GM23338 (cell line): ENCODE measurements around the gene SPATS2. TPM values are rescaled to one million over a fixed set of nuclear protein-coding genes. Genes with fewer than 3 reads are reported as not detected.

ENCODE experiments used
- ATAC-seq: fragments of 200-7000 bp; cut with Tn5 transposase; 3 replicates; pipeline ENCODE4 v1.9.1; 2020
- DNase-seq: peaks from one replicate; pipeline ENCODE4 v3.0.0-alpha.2; 2015; ENCODE audit warnings: low spot score
- H2AFZ ChIP-seq: fragments of 200-600 bp; sonication (generic); 2 replicates; pipeline ENCODE4 v1.8.0; 2016; ENCODE audit warnings: antibody characterized with exemption, mild to moderate bottlenecking, moderate library complexity
- H3F3A ChIP-seq: fragments of 200-600 bp; sonication (generic); replicated peaks from 2 replicates; pipeline ENCODE4 v1.8.0; 2017; ENCODE audit warnings: antibody characterized with exemption, mixed run types, low read depth
- H3K27ac ChIP-seq: fragments of 200-600 bp; sonication (generic); 2 replicates; pipeline ENCODE4 v1.6.1; 2016; ENCODE audit warnings: low read depth
- H3K27me3 ChIP-seq: fragments of 200-600 bp; sonication (generic); 2 replicates; pipeline ENCODE4 v1.8.0; 2016; ENCODE audit warnings: mild to moderate bottlenecking, mixed run types, moderate library complexity; ENCODE audit not compliant: insufficient read depth
- H3K36me3 ChIP-seq: fragments of 200-600 bp; sonication (generic); 2 replicates; pipeline ENCODE4 v1.8.0; 2016; ENCODE audit warnings: mild to moderate bottlenecking; ENCODE audit not compliant: insufficient read depth
- H3K4me1 ChIP-seq: fragments of 200-600 bp; sonication (generic); 2 replicates; pipeline ENCODE4 v1.8.0; 2016; ENCODE audit warnings: mild to moderate bottlenecking, moderate library complexity; ENCODE audit not compliant: insufficient read depth
- H3K4me2 ChIP-seq: fragments of 200-600 bp; sonication (generic); 2 replicates; pipeline ENCODE4 v1.7.1; 2017; ENCODE audit warnings: mixed run types
- H3K4me3 ChIP-seq: fragments of 200-600 bp; sonication (generic); 2 replicates; pipeline ENCODE4 v1.6.1; 2016; ENCODE audit warnings: mixed run types
- H3K79me2 ChIP-seq: fragments of 200-600 bp; sonication (generic); replicated peaks from 2 replicates; pipeline ENCODE4 v1.8.0; 2017; ENCODE audit warnings: mild to moderate bottlenecking; ENCODE audit not compliant: insufficient read depth
- H3K9me2 ChIP-seq: fragments of 200-600 bp; sonication (generic); 2 replicates; pipeline ENCODE4 v1.8.0; 2017; ENCODE audit not compliant: insufficient read depth
- H4K20me1 ChIP-seq: fragments of 200-600 bp; sonication (generic); replicated peaks from 2 replicates; pipeline ENCODE4 v1.8.0; 2017; ENCODE audit warnings: mild to moderate bottlenecking; ENCODE audit not compliant: insufficient read depth
- H3K27ac Mint-ChIP-seq: 2 replicates; pipeline ENCODE4 v1.8.0; 2020; ENCODE audit warnings: inconsistent platforms, mild to moderate bottlenecking, moderate library complexity, mixed read lengths
- H3K27me3 Mint-ChIP-seq: 3 replicates; pipeline ENCODE4 v1.8.0; 2022; ENCODE audit warnings: low read depth, mild to moderate bottlenecking, moderate library complexity, mixed read lengths, inconsistent platforms; ENCODE audit not compliant: insufficient read depth, poor library complexity
- H3K36me3 Mint-ChIP-seq: 3 replicates; pipeline ENCODE4 v1.8.0; 2021; ENCODE audit warnings: low read depth, mild to moderate bottlenecking, inconsistent platforms, moderate library complexity, mixed read lengths
- H3K4me1 Mint-ChIP-seq: 3 replicates; pipeline ENCODE4 v1.8.0; 2020; ENCODE audit warnings: mild to moderate bottlenecking, inconsistent platforms, mixed read lengths
- H3K4me3 Mint-ChIP-seq: 3 replicates; pipeline ENCODE4 v1.8.0; 2021; ENCODE audit warnings: moderate library complexity, mild to moderate bottlenecking, inconsistent platforms, mixed read lengths
- H3K9me3 Mint-ChIP-seq: 3 replicates; pipeline ENCODE4 v1.8.0; 2020; ENCODE audit warnings: moderate library complexity, mild to moderate bottlenecking, inconsistent platforms, mixed read lengths
- CREB1 ChIP-seq: fragments of 250-450 bp; sonication (Bioruptor Pico); IDR thresholded peaks from 2 replicates; pipeline ENCODE4 v1.5.0; 2020; ENCODE audit warnings: low read depth, mild to moderate bottlenecking, moderate library complexity
- EZH2phosphoT487 ChIP-seq: fragments of 200-600 bp; sonication (generic); IDR thresholded peaks from one replicate; pipeline ENCODE4 v1.8.1; 2018; ENCODE audit warnings: antibody characterized with exemption; ENCODE audit not compliant: unreplicated experiment
- NANOG ChIP-seq: IDR thresholded peaks from 2 replicates; pipeline ENCODE4 v1.6.1; 2016; ENCODE audit warnings: antibody characterized with exemption, borderline replicate concordance
- POLR2AphosphoS5 ChIP-seq: IDR thresholded peaks from 2 replicates; pipeline ENCODE4 v1.6.1; 2016; ENCODE audit warnings: antibody characterized with exemption, low read depth
- STAT1 ChIP-seq: IDR thresholded peaks from one replicate; pipeline ENCODE4 v1.6.1; 2016; ENCODE audit warnings: antibody characterized with exemption; ENCODE audit not compliant: unreplicated experiment
- ZNF114 ChIP-seq: fragments of 250-450 bp; sonication (Bioruptor Pico); IDR thresholded peaks from 2 replicates; pipeline ENCODE4 v1.5.0; 2020; ENCODE audit warnings: mild to moderate bottlenecking, moderate library complexity
- ZNF331 ChIP-seq: fragments of 250-450 bp; sonication (Bioruptor Pico); IDR thresholded peaks from 2 replicates; pipeline ENCODE4 v1.5.0; 2020; ENCODE audit warnings: low read depth, mild to moderate bottlenecking, moderate library complexity
- polyA plus RNA-seq: library from polyadenylated mRNA; unstranded; fragments of >200 nt; fragmentation: Nextera tagmentation; extraction: Ambion mirVana; gene quantifications from 2 replicates; pipeline ENCODE4 v1.2.1, GENCODE V29; 2016
- total RNA-seq: library from RNA; depleted of rRNA; stranded (reverse); fragments of >200 nt; shearing (Covaris generic); gene quantifications from 2 replicates; pipeline ENCODE4 v1.2.3, GENCODE V29; 2014
- TF ChIP-seq, protein P1 (sequence below), 2 experiments: fragments of 200-600 bp in 1 of 2; sonication (generic) in 1 of 2; conservative IDR thresholded peaks; 2 replicates each; pipeline versions ENCODE4 v1.5.1 to v1.6.1; 2016 to 2017; ENCODE audit warnings: antibody characterized with exemption in 2 of 2, low read depth in 2 of 2, mild to moderate bottlenecking in 2 of 2, moderate library complexity in 1 of 2
- TF ChIP-seq, protein P2 (sequence below): IDR thresholded peaks from 2 replicates; pipeline ENCODE4 v1.6.1; 2016; ENCODE audit warnings: antibody characterized with exemption
- TF ChIP-seq, protein P3 (sequence below): IDR thresholded peaks from one replicate; pipeline ENCODE4 v1.6.1; 2018; ENCODE audit warnings: antibody characterized with exemption; ENCODE audit not compliant: unreplicated experiment
- TF ChIP-seq, protein P4 (sequence below): fragments of 250-450 bp; sonication (Bioruptor Pico); IDR thresholded peaks from 2 replicates; pipeline ENCODE4 v1.5.0; 2020; ENCODE audit warnings: mild to moderate bottlenecking, moderate library complexity

The SPATS2 gene
- total and polyA plus RNA-seq, 2 experiments from 2014 or later, result 20.6 to 61.0 TPM

DNA sequence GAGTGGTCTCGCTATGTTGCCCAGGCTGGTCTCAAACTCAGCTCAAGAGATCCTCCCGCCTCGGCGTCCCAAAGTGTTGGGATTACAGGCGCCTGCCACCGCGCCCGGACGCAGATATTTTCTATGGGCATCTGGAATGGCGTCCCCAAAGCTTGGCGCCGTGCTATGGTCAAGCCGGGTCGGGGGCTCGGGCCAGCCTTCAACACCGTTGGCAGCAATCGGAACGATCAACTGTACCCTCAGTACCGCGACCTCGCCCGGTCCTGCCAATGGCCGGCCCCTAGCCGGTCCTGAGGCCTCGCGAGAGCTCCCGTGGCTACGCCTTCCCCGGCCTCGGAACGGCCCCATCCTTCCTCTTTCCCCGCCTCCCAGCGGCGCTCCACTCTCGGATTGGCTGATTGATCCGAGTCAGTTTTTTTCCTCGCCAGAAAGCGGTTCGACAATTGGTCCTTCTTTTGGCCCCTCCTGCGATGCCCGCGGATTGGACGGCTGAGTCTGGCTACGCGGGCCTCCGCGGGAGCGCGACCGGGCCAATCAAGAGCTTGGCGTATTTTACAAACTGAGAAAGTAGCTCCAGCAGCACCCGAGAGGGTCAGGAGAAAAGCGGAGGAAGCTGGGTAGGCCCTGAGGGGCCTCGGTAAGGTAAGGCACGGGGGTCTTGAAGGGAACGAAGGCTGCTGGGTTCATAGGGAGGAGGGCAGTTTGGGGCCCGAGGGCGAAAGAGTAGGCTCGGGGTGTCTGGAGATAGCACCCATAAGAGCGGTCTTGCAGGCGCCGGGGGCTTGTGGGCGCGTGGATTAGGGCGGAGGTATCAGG is 44.3 kb upstream of the SPATS2 start, which contains the start of gene TROAP:
TROAP (plus strand) TSS at position 548 of the 816 bp plus-strand sequence. CDS start 354 bp downstream, outside the sequence.
- no peaks in the 10 kb centered on the region for H3K9me2 ChIP-seq
- no peak within 1 kb of the TSS for H3K27ac ChIP-seq
- Mint-ChIP-seq H3K4me1 (peaks cover 11% of the 10 kb centered on the region), H3K9me3 (no peaks in the 10 kb centered on the region), H3K27ac (peak within 1 kb of the TSS; percentile 98), H3K4me3 (peak within 1 kb of the TSS; percentile 100), H3K36me3 (peaks cover 34% of the 10 kb centered on the region), H3K27me3 (peaks cover 6% of the 10 kb centered on the region)
- peak within 1 kb of the TSS; percentile 97 for H3K4me2 ChIP-seq
- H3F3A ChIP-seq, result no peaks in the 10 kb centered on the region; the same call in 1 of the 2 replicates
- H3K79me2 ChIP-seq, result peaks cover 6% of the 10 kb centered on the region; the same call in 1 of the 2 replicates
- peak within 1 kb of the TSS; percentile 78 for H2AFZ ChIP-seq
- peak within 1 kb of the TSS; percentile 66 for H3K4me3 ChIP-seq
- H4K20me1 ChIP-seq, result no peaks in the 10 kb centered on the region
- H3K36me3 ChIP-seq, result peaks cover 17% of the 10 kb centered on the region; the same call in 1 of the 2 replicates
- ATAC-seq, result peak; percentile 98
- 0 out of 2 replicates have a peak, but pooled peaks cover 9% of the 10 kb centered on the region for H3K27me3 ChIP-seq
- DNase-seq, result peak; percentile 99
- TF ChIP-seq CREB1, result peak; percentile 81
- TF ChIP-seq NANOG, result no peak
- TF ChIP-seq STAT1, result no peak
- TF ChIP-seq, protein P1, sequence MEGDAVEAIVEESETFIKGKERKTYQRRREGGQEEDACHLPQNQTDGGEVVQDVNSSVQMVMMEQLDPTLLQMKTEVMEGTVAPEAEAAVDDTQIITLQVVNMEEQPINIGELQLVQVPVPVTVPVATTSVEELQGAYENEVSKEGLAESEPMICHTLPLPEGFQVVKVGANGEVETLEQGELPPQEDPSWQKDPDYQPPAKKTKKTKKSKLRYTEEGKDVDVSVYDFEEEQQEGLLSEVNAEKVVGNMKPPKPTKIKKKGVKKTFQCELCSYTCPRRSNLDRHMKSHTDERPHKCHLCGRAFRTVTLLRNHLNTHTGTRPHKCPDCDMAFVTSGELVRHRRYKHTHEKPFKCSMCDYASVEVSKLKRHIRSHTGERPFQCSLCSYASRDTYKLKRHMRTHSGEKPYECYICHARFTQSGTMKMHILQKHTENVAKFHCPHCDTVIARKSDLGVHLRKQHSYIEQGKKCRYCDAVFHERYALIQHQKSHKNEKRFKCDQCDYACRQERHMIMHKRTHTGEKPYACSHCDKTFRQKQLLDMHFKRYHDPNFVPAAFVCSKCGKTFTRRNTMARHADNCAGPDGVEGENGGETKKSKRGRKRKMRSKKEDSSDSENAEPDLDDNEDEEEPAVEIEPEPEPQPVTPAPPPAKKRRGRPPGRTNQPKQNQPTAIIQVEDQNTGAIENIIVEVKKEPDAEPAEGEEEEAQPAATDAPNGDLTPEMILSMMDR (conservative IDR thresholded peaks at IDR 0.05; ENCODE audit: low read depth in 2 of 2), result no peak
- no peak for TF ChIP-seq ZNF331 (CRISPR knock-in tag)
- TF ChIP-seq, protein P2, sequence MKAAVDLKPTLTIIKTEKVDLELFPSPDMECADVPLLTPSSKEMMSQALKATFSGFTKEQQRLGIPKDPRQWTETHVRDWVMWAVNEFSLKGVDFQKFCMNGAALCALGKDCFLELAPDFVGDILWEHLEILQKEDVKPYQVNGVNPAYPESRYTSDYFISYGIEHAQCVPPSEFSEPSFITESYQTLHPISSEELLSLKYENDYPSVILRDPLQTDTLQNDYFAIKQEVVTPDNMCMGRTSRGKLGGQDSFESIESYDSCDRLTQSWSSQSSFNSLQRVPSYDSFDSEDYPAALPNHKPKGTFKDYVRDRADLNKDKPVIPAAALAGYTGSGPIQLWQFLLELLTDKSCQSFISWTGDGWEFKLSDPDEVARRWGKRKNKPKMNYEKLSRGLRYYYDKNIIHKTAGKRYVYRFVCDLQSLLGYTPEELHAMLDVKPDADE, result 0 out of 2 replicates have a peak, but pooled peaks have one; percentile 30
- TF ChIP-seq ZNF114 (CRISPR knock-in tag), result no peak
- TF ChIP-seq, protein P3, sequence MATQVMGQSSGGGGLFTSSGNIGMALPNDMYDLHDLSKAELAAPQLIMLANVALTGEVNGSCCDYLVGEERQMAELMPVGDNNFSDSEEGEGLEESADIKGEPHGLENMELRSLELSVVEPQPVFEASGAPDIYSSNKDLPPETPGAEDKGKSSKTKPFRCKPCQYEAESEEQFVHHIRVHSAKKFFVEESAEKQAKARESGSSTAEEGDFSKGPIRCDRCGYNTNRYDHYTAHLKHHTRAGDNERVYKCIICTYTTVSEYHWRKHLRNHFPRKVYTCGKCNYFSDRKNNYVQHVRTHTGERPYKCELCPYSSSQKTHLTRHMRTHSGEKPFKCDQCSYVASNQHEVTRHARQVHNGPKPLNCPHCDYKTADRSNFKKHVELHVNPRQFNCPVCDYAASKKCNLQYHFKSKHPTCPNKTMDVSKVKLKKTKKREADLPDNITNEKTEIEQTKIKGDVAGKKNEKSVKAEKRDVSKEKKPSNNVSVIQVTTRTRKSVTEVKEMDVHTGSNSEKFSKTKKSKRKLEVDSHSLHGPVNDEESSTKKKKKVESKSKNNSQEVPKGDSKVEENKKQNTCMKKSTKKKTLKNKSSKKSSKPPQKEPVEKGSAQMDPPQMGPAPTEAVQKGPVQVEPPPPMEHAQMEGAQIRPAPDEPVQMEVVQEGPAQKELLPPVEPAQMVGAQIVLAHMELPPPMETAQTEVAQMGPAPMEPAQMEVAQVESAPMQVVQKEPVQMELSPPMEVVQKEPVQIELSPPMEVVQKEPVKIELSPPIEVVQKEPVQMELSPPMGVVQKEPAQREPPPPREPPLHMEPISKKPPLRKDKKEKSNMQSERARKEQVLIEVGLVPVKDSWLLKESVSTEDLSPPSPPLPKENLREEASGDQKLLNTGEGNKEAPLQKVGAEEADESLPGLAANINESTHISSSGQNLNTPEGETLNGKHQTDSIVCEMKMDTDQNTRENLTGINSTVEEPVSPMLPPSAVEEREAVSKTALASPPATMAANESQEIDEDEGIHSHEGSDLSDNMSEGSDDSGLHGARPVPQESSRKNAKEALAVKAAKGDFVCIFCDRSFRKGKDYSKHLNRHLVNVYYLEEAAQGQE, result no peak
- TF ChIP-seq POLR2AphosphoS5, result peak; percentile 87
- TF ChIP-seq, protein P4, sequence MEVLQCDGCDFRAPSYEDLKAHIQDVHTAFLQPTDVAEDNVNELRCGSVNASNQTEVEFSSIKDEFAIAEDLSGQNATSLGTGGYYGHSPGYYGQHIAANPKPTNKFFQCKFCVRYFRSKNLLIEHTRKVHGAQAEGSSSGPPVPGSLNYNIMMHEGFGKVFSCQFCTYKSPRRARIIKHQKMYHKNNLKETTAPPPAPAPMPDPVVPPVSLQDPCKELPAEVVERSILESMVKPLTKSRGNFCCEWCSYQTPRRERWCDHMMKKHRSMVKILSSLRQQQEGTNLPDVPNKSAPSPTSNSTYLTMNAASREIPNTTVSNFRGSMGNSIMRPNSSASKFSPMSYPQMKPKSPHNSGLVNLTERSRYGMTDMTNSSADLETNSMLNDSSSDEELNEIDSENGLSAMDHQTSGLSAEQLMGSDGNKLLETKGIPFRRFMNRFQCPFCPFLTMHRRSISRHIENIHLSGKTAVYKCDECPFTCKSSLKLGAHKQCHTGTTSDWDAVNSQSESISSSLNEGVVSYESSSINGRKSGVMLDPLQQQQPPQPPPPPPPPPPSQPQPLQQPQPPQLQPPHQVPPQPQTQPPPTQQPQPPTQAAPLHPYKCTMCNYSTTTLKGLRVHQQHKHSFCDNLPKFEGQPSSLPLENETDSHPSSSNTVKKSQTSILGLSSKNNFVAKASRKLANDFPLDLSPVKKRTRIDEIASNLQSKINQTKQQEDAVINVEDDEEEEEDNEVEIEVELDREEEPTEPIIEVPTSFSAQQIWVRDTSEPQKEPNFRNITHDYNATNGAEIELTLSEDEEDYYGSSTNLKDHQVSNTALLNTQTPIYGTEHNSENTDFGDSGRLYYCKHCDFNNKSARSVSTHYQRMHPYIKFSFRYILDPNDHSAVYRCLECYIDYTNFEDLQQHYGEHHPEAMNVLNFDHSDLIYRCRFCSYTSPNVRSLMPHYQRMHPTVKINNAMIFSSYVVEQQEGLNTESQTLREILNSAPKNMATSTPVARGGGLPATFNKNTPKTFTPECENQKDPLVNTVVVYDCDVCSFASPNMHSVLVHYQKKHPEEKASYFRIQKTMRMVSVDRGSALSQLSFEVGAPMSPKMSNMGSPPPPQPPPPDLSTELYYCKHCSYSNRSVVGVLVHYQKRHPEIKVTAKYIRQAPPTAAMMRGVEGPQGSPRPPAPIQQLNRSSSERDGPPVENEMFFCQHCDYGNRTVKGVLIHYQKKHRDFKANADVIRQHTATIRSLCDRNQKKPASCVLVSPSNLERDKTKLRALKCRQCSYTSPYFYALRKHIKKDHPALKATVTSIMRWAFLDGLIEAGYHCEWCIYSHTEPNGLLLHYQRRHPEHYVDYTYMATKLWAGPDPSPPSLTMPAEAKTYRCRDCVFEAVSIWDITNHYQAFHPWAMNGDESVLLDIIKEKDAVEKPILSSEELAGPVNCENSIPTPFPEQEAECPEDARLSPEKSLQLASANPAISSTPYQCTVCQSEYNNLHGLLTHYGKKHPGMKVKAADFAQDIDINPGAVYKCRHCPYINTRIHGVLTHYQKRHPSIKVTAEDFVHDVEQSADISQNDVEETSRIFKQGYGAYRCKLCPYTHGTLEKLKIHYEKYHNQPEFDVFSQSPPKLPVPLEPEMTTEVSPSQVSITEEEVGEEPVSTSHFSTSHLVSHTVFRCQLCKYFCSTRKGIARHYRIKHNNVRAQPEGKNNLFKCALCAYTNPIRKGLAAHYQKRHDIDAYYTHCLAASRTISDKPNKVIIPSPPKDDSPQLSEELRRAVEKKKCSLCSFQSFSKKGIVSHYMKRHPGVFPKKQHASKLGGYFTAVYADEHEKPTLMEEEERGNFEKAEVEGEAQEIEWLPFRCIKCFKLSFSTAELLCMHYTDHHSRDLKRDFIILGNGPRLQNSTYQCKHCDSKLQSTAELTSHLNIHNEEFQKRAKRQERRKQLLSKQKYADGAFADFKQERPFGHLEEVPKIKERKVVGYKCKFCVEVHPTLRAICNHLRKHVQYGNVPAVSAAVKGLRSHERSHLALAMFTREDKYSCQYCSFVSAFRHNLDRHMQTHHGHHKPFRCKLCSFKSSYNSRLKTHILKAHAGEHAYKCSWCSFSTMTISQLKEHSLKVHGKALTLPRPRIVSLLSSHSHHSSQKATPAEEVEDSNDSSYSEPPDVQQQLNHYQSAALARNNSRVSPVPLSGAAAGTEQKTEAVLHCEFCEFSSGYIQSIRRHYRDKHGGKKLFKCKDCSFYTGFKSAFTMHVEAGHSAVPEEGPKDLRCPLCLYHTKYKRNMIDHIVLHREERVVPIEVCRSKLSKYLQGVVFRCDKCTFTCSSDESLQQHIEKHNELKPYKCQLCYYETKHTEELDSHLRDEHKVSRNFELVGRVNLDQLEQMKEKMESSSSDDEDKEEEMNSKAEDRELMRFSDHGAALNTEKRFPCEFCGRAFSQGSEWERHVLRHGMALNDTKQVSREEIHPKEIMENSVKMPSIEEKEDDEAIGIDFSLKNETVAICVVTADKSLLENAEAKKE (CRISPR knock-in tag), result no peak
- TF ChIP-seq EZH2phosphoT487, result no peak
- peaks cover 11% of the 10 kb centered on the region; the same call in 1 of the 2 replicates for H3K4me1 ChIP-seq
